ENCODE results near the gene CNDP2.

DNA sequence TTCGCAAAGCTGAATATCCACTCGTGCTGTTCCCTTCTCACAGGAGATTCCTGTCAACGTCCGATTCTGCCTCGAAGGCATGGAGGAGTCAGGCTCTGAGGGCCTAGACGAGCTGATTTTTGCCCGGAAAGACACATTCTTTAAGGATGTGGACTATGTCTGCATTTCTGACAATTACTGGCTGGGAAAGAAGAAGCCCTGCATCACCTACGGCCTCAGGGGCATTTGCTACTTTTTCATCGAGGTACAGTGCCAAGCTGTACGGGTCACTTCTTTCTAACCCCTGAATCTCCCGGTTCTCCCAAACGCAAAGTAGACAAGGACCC is 14.6 kb downstream of the CNDP2 start:
- no peak for TF ChIP-seq CTCF (IDR thresholded peaks at IDR 0.05; ENCODE audit: low read length)
- no peak for TF ChIP-seq EZH2 (IDR thresholded peaks at IDR 0.05; ENCODE audit: borderline replicate concordance, low read length)

Measured in OCI-LY1 (cell line).